IMR-90 (cell line): Measurements from ENCODE around the gene MFSD12. TPM values are rescaled to one million over a fixed set of nuclear protein-coding genes. Genes with fewer than 3 reads are reported as not detected.

ENCODE experiments used
- ATAC-seq: fragments of 200-7000 bp; cut with Tn5 transposase; 2 replicates; pipeline ENCODE4 v1.9.1; 2020; ENCODE audit warnings: low read depth, mild to moderate bottlenecking, moderate library complexity
- BruUV-seq: library from RNA; stranded (reverse); fragments of 400-500 nt; replicated peaks from 2 replicates; lab custom pipeline; 2021; lab: Mats Ljungman, UMichigan
- CTCF ChIA-PET: fragments of 300-600 bp; formaldehyde crosslinking; extraction: SDS; loops from one replicate; lab custom pipeline; 2021; ENCODE audit warnings: antibody characterized with exemption; lab: Yijun Ruan, JAX
- POLR2A ChIA-PET: fragments of 300-600 bp; sonication (Branson Sonifier 250); formaldehyde crosslinking; loops from one replicate; lab custom pipeline; 2022; ENCODE audit warnings: antibody characterized with exemption; ENCODE audit not compliant: unreplicated experiment; lab: Charles Lee
- DNase-seq: peaks from one replicate; pipeline ENCODE4 v3.0.0; 2013
- H2AFZ ChIP-seq: replicated peaks from 2 replicates; pipeline ENCODE3; 2013; ENCODE audit warnings: low read length, mild to moderate bottlenecking; ENCODE audit not compliant: poor library complexity
- H2AK5ac ChIP-seq: 2 replicates; pipeline ENCODE4 v1.6.1; 2013; ENCODE audit warnings: low read depth, low read length, inconsistent platforms
- H2AK9ac ChIP-seq: replicated peaks from 2 replicates; pipeline ENCODE3; 2013; ENCODE audit warnings: mild to moderate bottlenecking, low read depth, low read length, moderate library complexity; ENCODE audit not compliant: poor library complexity
- H2BK120ac ChIP-seq: 2 replicates; pipeline ENCODE4 v1.6.1; 2013; ENCODE audit warnings: low read depth, low read length, inconsistent platforms
- H2BK15ac ChIP-seq: 3 replicates; pipeline ENCODE4 v1.6.1; 2013; ENCODE audit warnings: low read depth, low read length, inconsistent platforms
- H2BK20ac ChIP-seq: 2 replicates; pipeline ENCODE4 v1.6.1; 2013; ENCODE audit warnings: low read depth, mild to moderate bottlenecking, inconsistent platforms, low read length, moderate library complexity
- H2BK5ac ChIP-seq: 2 replicates; pipeline ENCODE4 v1.6.1; 2013; ENCODE audit warnings: mild to moderate bottlenecking, low read depth, low read length, inconsistent platforms; ENCODE audit not compliant: poor library complexity, severe bottlenecking
- H3K14ac ChIP-seq: replicated peaks from 2 replicates; pipeline ENCODE4 v1.6.1; 2013; ENCODE audit warnings: low read depth, low read length, inconsistent platforms
- H3K18ac ChIP-seq: 2 replicates; pipeline ENCODE4 v1.6.1; 2013; ENCODE audit warnings: low read depth, low read length, control low read depth
- H3K23ac ChIP-seq: 2 replicates; pipeline ENCODE4 v1.6.1; 2013; ENCODE audit warnings: low read depth, low read length, inconsistent platforms
- H3K27ac ChIP-seq: 2 replicates; pipeline ENCODE4 v1.5.1; 2013; ENCODE audit warnings: mild to moderate bottlenecking, control low read depth, low read length; ENCODE audit not compliant: insufficient read depth
- H3K27me3 ChIP-seq: 2 replicates; pipeline ENCODE4 v1.6.1; 2013; ENCODE audit warnings: low read length; ENCODE audit not compliant: control insufficient read depth, insufficient read depth
- H3K36me3 ChIP-seq: 2 replicates; pipeline ENCODE4 v1.6.1; 2013; ENCODE audit warnings: low read length, mixed read lengths; ENCODE audit not compliant: control insufficient read depth, insufficient read depth
- H3K4ac ChIP-seq: 2 replicates; pipeline ENCODE4 v1.6.1; 2013; ENCODE audit warnings: low read depth, low read length, inconsistent platforms
- H3K4me1 ChIP-seq: 2 replicates; pipeline ENCODE4 v1.6.1; 2013; ENCODE audit warnings: low read length, mixed read lengths; ENCODE audit not compliant: control insufficient read depth, insufficient read depth
- H3K4me2 ChIP-seq: 2 replicates; pipeline ENCODE4 v1.6.1; 2013; ENCODE audit warnings: low read depth, mild to moderate bottlenecking, control low read depth, low read length, moderate library complexity
- H3K4me3 ChIP-seq: 2 replicates; pipeline ENCODE4 v1.5.1; 2013; ENCODE audit warnings: low read depth, mild to moderate bottlenecking, control low read depth, low read length, moderate library complexity; ENCODE audit not compliant: insufficient read depth
- H3K56ac ChIP-seq: 2 replicates; pipeline ENCODE4 v1.6.1; 2013; ENCODE audit warnings: low read length, inconsistent platforms; ENCODE audit not compliant: insufficient read depth; ENCODE audit errors: extremely low read depth
- H3K79me1 ChIP-seq, 2 experiments: 2 replicates each; pipeline ENCODE4 v1.6.1; 2013; ENCODE audit warnings: low read length in 2 of 2, inconsistent platforms in 1 of 2, low read depth in 1 of 2
- H3K9ac ChIP-seq: 2 replicates; pipeline ENCODE4 v1.6.1; 2013; ENCODE audit warnings: low read depth, low read length, control low read depth
- H3K9me1 ChIP-seq: 2 replicates; pipeline ENCODE4 v1.6.1; 2013; ENCODE audit warnings: low read length, inconsistent platforms; ENCODE audit not compliant: insufficient read depth
- H3K9me3 ChIP-seq: 2 replicates; pipeline ENCODE4 v1.6.1; 2013; ENCODE audit warnings: low read length; ENCODE audit not compliant: control insufficient read depth, insufficient read depth
- H4K20me1 ChIP-seq: 2 replicates; pipeline ENCODE4 v1.6.1; 2013; ENCODE audit warnings: low read length, inconsistent platforms; ENCODE audit not compliant: insufficient read depth
- H4K5ac ChIP-seq: 2 replicates; pipeline ENCODE4 v1.6.1; 2013; ENCODE audit warnings: mild to moderate bottlenecking, low read depth, low read length, control low read depth
- H4K8ac ChIP-seq, 2 experiments: 2 replicates each; pipeline ENCODE4 v1.6.1; 2013; ENCODE audit warnings: low read depth in 2 of 2, low read length in 2 of 2, control low read depth in 1 of 2, inconsistent platforms in 1 of 2
- H4K91ac ChIP-seq: 2 replicates; pipeline ENCODE4 v1.6.1; 2013; ENCODE audit warnings: low read depth, low read length, inconsistent platforms; ENCODE audit not compliant: insufficient read depth
- BHLHE40 ChIP-seq: fragments of 150-350 bp; IDR thresholded peaks from 2 replicates; pipeline ENCODE4 v1.6.1; 2016; ENCODE audit warnings: mild to moderate bottlenecking, low read depth, low read length
- CEBPB ChIP-seq: IDR thresholded peaks from 2 replicates; pipeline ENCODE4 v1.6.1; 2012; ENCODE audit warnings: low read depth, low read length, improper control_type of control experiment
- CHD1 ChIP-seq: IDR thresholded peaks from 2 replicates; pipeline ENCODE4 v1.6.1; 2012; ENCODE audit warnings: low read depth, low read length, improper control_type of control experiment
- CTCF ChIP-seq: conservative IDR thresholded peaks from 2 replicates; pipeline ENCODE4 v1.5.1; 2012; ENCODE audit warnings: mild to moderate bottlenecking, low read depth, low read length, improper control_type of control experiment
- ELK1 ChIP-seq: fragments of 150-350 bp; IDR thresholded peaks from 2 replicates; pipeline ENCODE4 v1.6.1; 2016; ENCODE audit warnings: low read depth, mild to moderate bottlenecking, low read length, moderate library complexity, borderline replicate concordance
- FOS ChIP-seq: fragments of 150-350 bp; IDR thresholded peaks from 2 replicates; pipeline ENCODE4 v1.6.1; 2016; ENCODE audit warnings: low read depth, low read length
- MAFK ChIP-seq: IDR thresholded peaks from 2 replicates; pipeline ENCODE4 v1.6.1; 2012; ENCODE audit warnings: low read depth, low read length, improper control_type of control experiment
- MAZ ChIP-seq: IDR thresholded peaks from 2 replicates; pipeline ENCODE4 v1.6.1; 2012; ENCODE audit warnings: low read depth, mild to moderate bottlenecking, low read length, improper control_type of control experiment, moderate library complexity, borderline replicate concordance
- MXI1 ChIP-seq: IDR thresholded peaks from 2 replicates; pipeline ENCODE4 v1.6.1; 2012; ENCODE audit warnings: low read depth, mild to moderate bottlenecking, low read length, moderate library complexity, borderline replicate concordance
- NFE2L2 ChIP-seq: fragments of 150-350 bp; IDR thresholded peaks from 2 replicates; pipeline ENCODE4 v1.6.1; 2016; ENCODE audit warnings: low read depth, mild to moderate bottlenecking, low read length
- POLR2A ChIP-seq: IDR thresholded peaks from 2 replicates; pipeline ENCODE4 v1.6.1; 2012; ENCODE audit warnings: mild to moderate bottlenecking, low read depth, low read length
- RAD21 ChIP-seq: IDR thresholded peaks from 2 replicates; pipeline ENCODE4 v1.6.1; 2012; ENCODE audit warnings: low read length, improper control_type of control experiment
- RCOR1 ChIP-seq: IDR thresholded peaks from 2 replicates; pipeline ENCODE4 v1.6.1; 2012; ENCODE audit warnings: mild to moderate bottlenecking, low read length, improper control_type of control experiment; ENCODE audit not compliant: insufficient replicate concordance
- RFX5 ChIP-seq: IDR thresholded peaks from 2 replicates; pipeline ENCODE4 v1.8.0; 2012; ENCODE audit warnings: low read depth, mild to moderate bottlenecking, low read length, moderate library complexity
- SMC3 ChIP-seq: fragments of 150-350 bp; IDR thresholded peaks from 2 replicates; pipeline ENCODE4 v1.6.1; 2016; ENCODE audit warnings: low read depth, mild to moderate bottlenecking, antibody characterized with exemption, low read length, moderate library complexity
- USF2 ChIP-seq: fragments of 150-350 bp; IDR thresholded peaks from 2 replicates; pipeline ENCODE4 v1.6.1; 2017; ENCODE audit warnings: mild to moderate bottlenecking, antibody characterized with exemption, low read length, low read depth
- whole genome bisulfite sequencing, 2 experiments: methylation state at CpG; one replicate each; pipeline versions ENCODE4 v1.1.5 to v1.1.7; 2013; ENCODE audit warnings: missing lambda C conversion rate in 2 of 2; ENCODE audit not compliant: insufficient read length in 1 of 2; ENCODE audit errors: extremely low coverage in 2 of 2; 5-methylcytosine and 5-hydroxymethylcytosine counted together
- dilution Hi-C: fragments of 300-500 bp; cut with HindIII; formaldehyde crosslinking; loops from one replicate; pipeline ENCODE4 v1.14.3; 2018; ENCODE audit warnings: low sequenced_read_pairs; ENCODE audit not compliant: unreplicated experiment
- in situ Hi-C: fragments of 300-500 bp; cut with MboI; formaldehyde crosslinking; loops from 3 replicates; pipeline ENCODE4 v1.14.3; 2019; ENCODE audit warnings: low sequenced_read_pairs, inconsistent platforms, mixed read lengths
- intact Hi-C: fragments of 100-400 bp; cut with micrococcal nuclease; formaldehyde crosslinking; loops from 2 replicates; pipeline ENCODE4 v1.10.0; 2022
- polyA plus RNA-seq, 3 experiments: library from polyadenylated mRNA; depleted of rRNA; stranded (reverse); fragments of >200 nt; gene quantifications; 2 replicates each; pipeline ENCODE4 v1.2.3, GENCODE V29; 2012; ENCODE audit warnings: low replicate concordance in 1 of 3
- total RNA-seq: library from RNA; depleted of rRNA; stranded (reverse); fragments of >200 nt; gene quantifications from 2 replicates; pipeline ENCODE4 v1.2.3, GENCODE V29; 2012

The MFSD12 gene
- total and polyA plus RNA-seq, 2 of the 4 experiments (the other 2 are of a cell fraction) = 20.4 to 77.2 TPM

GRCh38 chr19:3593156-3593555 lies 35.8 kb upstream of the MFSD12 start:
- no peak overlapping the region for H3K18ac ChIP-seq
- no peak overlapping the region for H3K56ac ChIP-seq
- H4K20me1 ChIP-seq = no peaks in the 10 kb centered on the region
- H2BK5ac ChIP-seq = no peak overlapping the region
- no peak overlapping the region for H2BK15ac ChIP-seq
- H3K4ac ChIP-seq = no peak overlapping the region
- CTCF ChIA-PET = interaction anchor here (0.9 kb wide), 1 partner anchor 9 kb away, joined by 5 read pairs; no protein-coding TSS in a partner anchor
- POLR2A ChIA-PET = no interaction called here
- no peak overlapping the region for H2AK9ac ChIP-seq
- no peak overlapping the region for H2BK20ac ChIP-seq
- no peaks in the 10 kb centered on the region for H3K4me1 ChIP-seq
- H3K27me3 ChIP-seq = peaks cover 2% of the 10 kb centered on the region; the same call in 1 of the 2 replicates
- no peak overlapping the region for H4K8ac ChIP-seq
- dilution Hi-C loops (no loop called here), in situ Hi-C loops (no loop called here), intact Hi-C loops (no loop called here)
- H3K9me1 ChIP-seq = no peaks in the 10 kb centered on the region
- H3K9ac ChIP-seq = no peak overlapping the region
- no peak overlapping the region for H2BK120ac ChIP-seq
- no peak overlapping the region for H3K27ac ChIP-seq
- no peak for TF ChIP-seq CTCF
- no peak for TF ChIP-seq MXI1
- no peak for TF ChIP-seq NFE2L2
- no peak for TF ChIP-seq POLR2A
- TF ChIP-seq CHD1 = no peak
- no peak for TF ChIP-seq FOS
- no peak for TF ChIP-seq RCOR1
- no peak for TF ChIP-seq RAD21
- TF ChIP-seq BHLHE40 = no peak
- TF ChIP-seq RFX5 = no peak
- TF ChIP-seq ELK1 = no peak
- TF ChIP-seq CEBPB = no peak
- TF ChIP-seq USF2 = no peak
- no peak for TF ChIP-seq MAZ
- TF ChIP-seq SMC3 = no peak
- TF ChIP-seq MAFK = no peak
- peak overlapping the region; percentile 21 for H2AFZ ChIP-seq
- no TSS peak for BruUV-seq
- H3K36me3 ChIP-seq = no peaks in the 10 kb centered on the region
- no CpG with 5 or more reads among the region's 11 CpGs for WGBS, 2 experiments
- no peak overlapping the region for H3K4me2 ChIP-seq
- ATAC-seq (no peak), DNase-seq (no peak)
- no peak overlapping the region for H3K23ac ChIP-seq
- H3K79me1 ChIP-seq = no peaks in the 10 kb centered on the region
- no peak overlapping the region for H2AK5ac ChIP-seq
- H4K91ac ChIP-seq = no peak overlapping the region
- no peak overlapping the region for H3K4me3 ChIP-seq
- H3K9me3 ChIP-seq = no peaks in the 10 kb centered on the region; the same call in 1 of the 2 replicates
- no peak overlapping the region for H4K5ac ChIP-seq
- H3K14ac ChIP-seq = no peak overlapping the region
